Panc1 (cell line): ENCODE results near the gene NUMBL. TPM values are rescaled to one million over a fixed set of nuclear protein-coding genes. Genes with fewer than 3 reads are reported as not detected.

Experiments
- ATAC-seq: fragments of 200-7000 bp; cut with Tn5 transposase; 2 replicates; pipeline ENCODE4 v1.9.1; 2020; ENCODE audit warnings: mild to moderate bottlenecking, moderate library complexity
- BruUV-seq: library from RNA; stranded (reverse); fragments of 400-500 nt; replicated peaks from 2 replicates; lab custom pipeline; 2021; lab: Mats Ljungman, UMichigan
- CTCF ChIA-PET: fragments of 300-600 bp; sonication (Branson Sonifier 250); formaldehyde crosslinking; loops from one replicate; lab custom pipeline; 2022; ENCODE audit warnings: antibody characterized with exemption; lab: Charles Lee
- POLR2A ChIA-PET: fragments of 300-600 bp; sonication (Branson Sonifier 250); formaldehyde crosslinking; loops from one replicate; lab custom pipeline; 2022; ENCODE audit warnings: antibody characterized with exemption; lab: Charles Lee
- DNase-seq: peaks from one replicate; pipeline ENCODE4 v3.0.0-alpha.2; 2010; ENCODE audit warnings: low read depth, low spot score
- H3K27ac ChIP-seq: 2 replicates; pipeline ENCODE4 v1.5.1; 2011; ENCODE audit warnings: mild to moderate bottlenecking, low read length, inconsistent platforms
- H3K27me3 ChIP-seq: fragments of 200-500 bp; sonication (Bioruptor generic); 2 replicates; pipeline ENCODE4 v1.6.0; 2014; ENCODE audit warnings: low read length, inconsistent platforms; ENCODE audit not compliant: control insufficient read depth, insufficient read depth
- H3K36me3 ChIP-seq: fragments of 200-500 bp; sonication (Bioruptor generic); 2 replicates; pipeline ENCODE4 v1.5.1; 2014; ENCODE audit warnings: inconsistent platforms, mild to moderate bottlenecking, low read length, moderate library complexity; ENCODE audit not compliant: control insufficient read depth, insufficient read depth
- H3K4me1 ChIP-seq: 2 replicates; pipeline ENCODE4 v1.5.1; 2011; ENCODE audit warnings: inconsistent platforms, mild to moderate bottlenecking, low read length, moderate library complexity; ENCODE audit not compliant: control insufficient read depth, insufficient read depth
- H3K4me3 ChIP-seq, 2 experiments: 2 replicates each; pipeline ENCODE4 v1.5.1; 2011 to 2012; ENCODE audit warnings: low read depth in 2 of 2, low read length in 2 of 2, mild to moderate bottlenecking in 2 of 2, inconsistent platforms in 1 of 2, moderate library complexity in 1 of 2
- H3K9me3 ChIP-seq: fragments of 200-500 bp; sonication (Bioruptor generic); 2 replicates; pipeline ENCODE4 v1.5.1; 2014; ENCODE audit warnings: low read depth, mild to moderate bottlenecking, inconsistent platforms, low read length, moderate library complexity; ENCODE audit not compliant: control insufficient read depth, insufficient read depth
- POLR2AphosphoS5 ChIP-seq: IDR thresholded peaks from 2 replicates; pipeline ENCODE4 v1.6.1; 2012; ENCODE audit warnings: mild to moderate bottlenecking, low read depth, low read length, moderate library complexity
- SIN3A ChIP-seq: IDR thresholded peaks from 2 replicates; pipeline ENCODE4 v1.6.1; 2012; ENCODE audit warnings: low read depth, mild to moderate bottlenecking, low read length, moderate library complexity, borderline replicate concordance; ENCODE audit not compliant: insufficient read depth
- TCF7L2 ChIP-seq: IDR thresholded peaks from 2 replicates; pipeline ENCODE4 v1.6.1; 2011; ENCODE audit warnings: mild to moderate bottlenecking, low read depth, low read length, inconsistent platforms
- in situ Hi-C: cut with HindIII; loops from 2 replicates; pipeline ENCODE4 v1.10.0; 2016; ENCODE audit warnings: low sequenced_read_pairs, low pct_unique_long_range_greater_than_20kb
- intact Hi-C: fragments of 100-400 bp; cut with micrococcal nuclease; formaldehyde crosslinking; loops from one replicate; pipeline ENCODE4 v1.10.0; 2022; ENCODE audit not compliant: unreplicated experiment
- total RNA-seq: library from RNA; stranded (reverse); gene quantifications from one replicate; pipeline ENCODE4 v1.2.1, GENCODE V29; 2021; ENCODE audit not compliant: unreplicated experiment
- TF ChIP-seq, protein P1 (sequence below): fragments of 450-650 bp; IDR thresholded peaks from 2 replicates; pipeline ENCODE4 v1.5.1; 2017; ENCODE audit warnings: mild to moderate bottlenecking
- TF ChIP-seq, protein P2 (sequence below), 2 experiments: IDR thresholded peaks; 2 replicates each; pipeline ENCODE4 v1.6.1; 2011 to 2012; ENCODE audit warnings: low read depth in 2 of 2, control low read depth in 1 of 2, low read length in 1 of 2, mild to moderate bottlenecking in 1 of 2, moderate library complexity in 1 of 2; ENCODE audit not compliant: insufficient read depth in 1 of 2

NUMBL gene
- total RNA-seq, 1 experiment from 2014 or later, result 27.6 TPM

DNA sequence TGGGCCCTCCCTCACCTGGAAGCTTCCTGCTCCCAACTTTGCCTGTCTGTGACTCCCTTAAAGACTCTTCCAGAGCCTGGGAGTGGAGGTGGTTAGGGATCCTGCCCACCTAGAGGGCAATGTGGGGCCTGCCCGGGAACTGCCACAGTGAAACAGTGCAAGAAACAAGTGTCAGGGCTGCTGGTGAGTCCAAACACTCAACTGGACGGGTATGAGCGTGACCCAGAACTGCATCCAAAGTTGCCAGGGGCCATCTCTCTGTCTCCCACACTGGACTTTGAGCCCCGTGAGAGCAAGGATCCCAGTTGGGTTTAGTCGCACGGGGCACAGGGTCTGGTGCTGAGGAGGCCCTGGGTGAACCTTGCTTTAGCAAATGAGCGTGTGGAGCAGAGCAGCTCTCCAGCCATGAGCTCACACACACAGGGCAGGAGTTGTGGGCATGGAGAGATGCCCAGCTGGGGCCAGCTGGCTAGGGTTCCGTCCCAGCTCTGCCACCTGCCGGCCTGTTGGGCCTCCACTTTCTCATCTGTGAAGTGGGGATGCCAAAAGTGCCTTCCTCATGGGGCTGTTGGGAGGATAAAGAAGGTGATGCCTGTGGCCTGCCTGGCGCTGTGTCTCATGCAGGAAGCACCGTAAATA is 2.8 kb upstream of the NUMBL start:
- Histone ChIP-seq H3K27me3 (no peaks in the 10 kb centered on the region), H3K27ac (no peak overlapping the region), H3K4me1 (peaks cover 9% of the 10 kb centered on the region), H3K4me3 (no peak overlapping the region), H3K9me3 (no peaks in the 10 kb centered on the region), H3K36me3 (no peaks in the 10 kb centered on the region)
- ChIA-PET POLR2A (no interaction called here), CTCF (no interaction called here)
- TF ChIP-seq, protein P1, sequence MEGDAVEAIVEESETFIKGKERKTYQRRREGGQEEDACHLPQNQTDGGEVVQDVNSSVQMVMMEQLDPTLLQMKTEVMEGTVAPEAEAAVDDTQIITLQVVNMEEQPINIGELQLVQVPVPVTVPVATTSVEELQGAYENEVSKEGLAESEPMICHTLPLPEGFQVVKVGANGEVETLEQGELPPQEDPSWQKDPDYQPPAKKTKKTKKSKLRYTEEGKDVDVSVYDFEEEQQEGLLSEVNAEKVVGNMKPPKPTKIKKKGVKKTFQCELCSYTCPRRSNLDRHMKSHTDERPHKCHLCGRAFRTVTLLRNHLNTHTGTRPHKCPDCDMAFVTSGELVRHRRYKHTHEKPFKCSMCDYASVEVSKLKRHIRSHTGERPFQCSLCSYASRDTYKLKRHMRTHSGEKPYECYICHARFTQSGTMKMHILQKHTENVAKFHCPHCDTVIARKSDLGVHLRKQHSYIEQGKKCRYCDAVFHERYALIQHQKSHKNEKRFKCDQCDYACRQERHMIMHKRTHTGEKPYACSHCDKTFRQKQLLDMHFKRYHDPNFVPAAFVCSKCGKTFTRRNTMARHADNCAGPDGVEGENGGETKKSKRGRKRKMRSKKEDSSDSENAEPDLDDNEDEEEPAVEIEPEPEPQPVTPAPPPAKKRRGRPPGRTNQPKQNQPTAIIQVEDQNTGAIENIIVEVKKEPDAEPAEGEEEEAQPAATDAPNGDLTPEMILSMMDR, result no peak
- TF ChIP-seq TCF7L2, result no peak
- TF ChIP-seq SIN3A, result no peak
- TF ChIP-seq, protein P2, sequence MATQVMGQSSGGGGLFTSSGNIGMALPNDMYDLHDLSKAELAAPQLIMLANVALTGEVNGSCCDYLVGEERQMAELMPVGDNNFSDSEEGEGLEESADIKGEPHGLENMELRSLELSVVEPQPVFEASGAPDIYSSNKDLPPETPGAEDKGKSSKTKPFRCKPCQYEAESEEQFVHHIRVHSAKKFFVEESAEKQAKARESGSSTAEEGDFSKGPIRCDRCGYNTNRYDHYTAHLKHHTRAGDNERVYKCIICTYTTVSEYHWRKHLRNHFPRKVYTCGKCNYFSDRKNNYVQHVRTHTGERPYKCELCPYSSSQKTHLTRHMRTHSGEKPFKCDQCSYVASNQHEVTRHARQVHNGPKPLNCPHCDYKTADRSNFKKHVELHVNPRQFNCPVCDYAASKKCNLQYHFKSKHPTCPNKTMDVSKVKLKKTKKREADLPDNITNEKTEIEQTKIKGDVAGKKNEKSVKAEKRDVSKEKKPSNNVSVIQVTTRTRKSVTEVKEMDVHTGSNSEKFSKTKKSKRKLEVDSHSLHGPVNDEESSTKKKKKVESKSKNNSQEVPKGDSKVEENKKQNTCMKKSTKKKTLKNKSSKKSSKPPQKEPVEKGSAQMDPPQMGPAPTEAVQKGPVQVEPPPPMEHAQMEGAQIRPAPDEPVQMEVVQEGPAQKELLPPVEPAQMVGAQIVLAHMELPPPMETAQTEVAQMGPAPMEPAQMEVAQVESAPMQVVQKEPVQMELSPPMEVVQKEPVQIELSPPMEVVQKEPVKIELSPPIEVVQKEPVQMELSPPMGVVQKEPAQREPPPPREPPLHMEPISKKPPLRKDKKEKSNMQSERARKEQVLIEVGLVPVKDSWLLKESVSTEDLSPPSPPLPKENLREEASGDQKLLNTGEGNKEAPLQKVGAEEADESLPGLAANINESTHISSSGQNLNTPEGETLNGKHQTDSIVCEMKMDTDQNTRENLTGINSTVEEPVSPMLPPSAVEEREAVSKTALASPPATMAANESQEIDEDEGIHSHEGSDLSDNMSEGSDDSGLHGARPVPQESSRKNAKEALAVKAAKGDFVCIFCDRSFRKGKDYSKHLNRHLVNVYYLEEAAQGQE (IDR thresholded peaks at IDR 0.05; ENCODE audit: insufficient read depth in 1 of 2, low read depth in 2 of 2, low read length in 1 of 2), result no peak
- no peak for TF ChIP-seq POLR2AphosphoS5
- ATAC-seq (no peak), DNase-seq (no peak)
- BruUV-seq, result no TSS peak
- in situ Hi-C loops, result no loop called here
- intact Hi-C loops, result no loop called here

- ATAC-seq, result no peak
- peaks cover 9% of the 10 kb centered on the region for H3K4me1 ChIP-seq
- POLR2A ChIA-PET, result no interaction called here
- H3K27me3 ChIP-seq, result no peaks in the 10 kb centered on the region
- no TSS peak for BruUV-seq
- CTCF ChIA-PET, result no interaction called here
- in situ Hi-C loops (no loop called here), intact Hi-C loops (no loop called here)
- H3K9me3 ChIP-seq, result no peaks in the 10 kb centered on the region
- H3K27ac ChIP-seq, result no peak overlapping the region
- TF ChIP-seq SIN3A (no peak), TCF7L2 (no peak)
- TF ChIP-seq, protein P2 (IDR thresholded peaks at IDR 0.05; ENCODE audit: insufficient read depth in 1 of 2, low read depth in 2 of 2, low read length in 1 of 2), result no peak
- DNase-seq, result no peak
- no peak overlapping the region for H3K4me3 ChIP-seq
- H3K36me3 ChIP-seq, result no peaks in the 10 kb centered on the region
These were observed 1.7 kb upstream of the NUMBL start for GRCh38 chr19:40692212-40692551.
